CD8-positive, alpha-beta memory T cell (primary cell): ENCODE data around the gene SPTBN2. TPM values are rescaled to one million over a fixed set of nuclear protein-coding genes. Genes with fewer than 3 reads are reported as not detected.

ENCODE experiments used
- CTCF ChIA-PET: fragments of 350-600 bp; sonication (Branson Sonifier 250); formaldehyde crosslinking; loops from one replicate; lab custom pipeline; 2021; ENCODE audit warnings: antibody characterized with exemption; lab: Charles Lee
- POLR2A ChIA-PET: fragments of 350-600 bp; sonication (Branson Sonifier 250); formaldehyde crosslinking; loops from one replicate; lab custom pipeline; 2021; ENCODE audit warnings: antibody characterized with exemption; lab: Charles Lee
- DNase-seq, 5 donors: peaks; one replicate each; pipeline versions ENCODE4 v3.0.0 to v3.0.0-alpha.2; 2020 to 2022; ENCODE audit warnings: mixed read lengths in 1 of 5
- H3K27ac ChIP-seq: one replicate; pipeline ENCODE4 v1.7.0; 2013; ENCODE audit warnings: low read depth, mild to moderate bottlenecking, low read length, moderate library complexity
- H3K27me3 ChIP-seq: 2 replicates; pipeline ENCODE4 v1.7.0; 2013; ENCODE audit warnings: low read length, mild to moderate bottlenecking; ENCODE audit not compliant: insufficient read depth, poor library complexity, severe bottlenecking
- H3K36me3 ChIP-seq: 2 replicates; pipeline ENCODE4 v1.7.0; 2013; ENCODE audit warnings: mild to moderate bottlenecking, low read length, moderate library complexity; ENCODE audit not compliant: insufficient read depth
- H3K4me1 ChIP-seq: 2 replicates; pipeline ENCODE4 v1.7.0; 2013; ENCODE audit warnings: mild to moderate bottlenecking, low read length, moderate library complexity; ENCODE audit not compliant: insufficient read depth
- H3K4me3 ChIP-seq: 2 replicates; pipeline ENCODE4 v1.7.0; 2013; ENCODE audit warnings: mild to moderate bottlenecking, low read length
- H3K9me3 ChIP-seq: 2 replicates; pipeline ENCODE4 v1.7.0; 2013; ENCODE audit warnings: mild to moderate bottlenecking, low read length
- H3K27ac Mint-ChIP-seq, 8 donors: one replicate each; pipeline ENCODE4 v1.8.0; 2020 to 2021; ENCODE audit warnings: mixed read lengths in 8 of 8, mild to moderate bottlenecking in 6 of 8, inconsistent platforms in 3 of 8, moderate library complexity in 3 of 8
- H3K27me3 Mint-ChIP-seq, 2 donors: one replicate each; pipeline ENCODE4 v1.8.0; 2020 to 2021; ENCODE audit warnings: mixed read lengths in 2 of 2, mild to moderate bottlenecking in 1 of 2, moderate library complexity in 1 of 2
- H3K36me3 Mint-ChIP-seq, 3 donors: one replicate each; pipeline ENCODE4 v1.8.0; 2020 to 2021; ENCODE audit warnings: mixed read lengths in 3 of 3, inconsistent platforms in 1 of 3, mild to moderate bottlenecking in 1 of 3
- H3K4me1 Mint-ChIP-seq, 3 donors: one replicate each; pipeline ENCODE4 v1.8.0; 2020 to 2021; ENCODE audit warnings: mixed read lengths in 3 of 3, inconsistent platforms in 1 of 3, mild to moderate bottlenecking in 1 of 3
- H3K4me3 Mint-ChIP-seq, 7 donors: one replicate each; pipeline ENCODE4 v1.8.0; 2020 to 2021; ENCODE audit warnings: mixed read lengths in 7 of 7, mild to moderate bottlenecking in 6 of 7, moderate library complexity in 4 of 7, inconsistent platforms in 2 of 7
- H3K9me3 Mint-ChIP-seq, 5 donors: one replicate each; pipeline ENCODE4 v1.8.0; 2020 to 2022; ENCODE audit warnings: mixed read lengths in 5 of 5, mild to moderate bottlenecking in 3 of 5, moderate library complexity in 2 of 5, inconsistent platforms in 1 of 5
- polyA plus RNA-seq: library from polyadenylated mRNA; unstranded; fragments of 300-500 nt; fragmentation: Illumina TruSeq; gene quantifications from one replicate; pipeline ENCODE4 v1.2.3, GENCODE V29; 2021
- total RNA-seq, 2 experiments: library from RNA; stranded (reverse); gene quantifications; one replicate each; pipeline ENCODE4 v1.2.3, GENCODE V29; 2021

SPTBN2 gene
- total and polyA plus RNA-seq, 3 experiments from 2014 or later: 0.81 to 0.84 TPM; not detected in 1

DNA sequence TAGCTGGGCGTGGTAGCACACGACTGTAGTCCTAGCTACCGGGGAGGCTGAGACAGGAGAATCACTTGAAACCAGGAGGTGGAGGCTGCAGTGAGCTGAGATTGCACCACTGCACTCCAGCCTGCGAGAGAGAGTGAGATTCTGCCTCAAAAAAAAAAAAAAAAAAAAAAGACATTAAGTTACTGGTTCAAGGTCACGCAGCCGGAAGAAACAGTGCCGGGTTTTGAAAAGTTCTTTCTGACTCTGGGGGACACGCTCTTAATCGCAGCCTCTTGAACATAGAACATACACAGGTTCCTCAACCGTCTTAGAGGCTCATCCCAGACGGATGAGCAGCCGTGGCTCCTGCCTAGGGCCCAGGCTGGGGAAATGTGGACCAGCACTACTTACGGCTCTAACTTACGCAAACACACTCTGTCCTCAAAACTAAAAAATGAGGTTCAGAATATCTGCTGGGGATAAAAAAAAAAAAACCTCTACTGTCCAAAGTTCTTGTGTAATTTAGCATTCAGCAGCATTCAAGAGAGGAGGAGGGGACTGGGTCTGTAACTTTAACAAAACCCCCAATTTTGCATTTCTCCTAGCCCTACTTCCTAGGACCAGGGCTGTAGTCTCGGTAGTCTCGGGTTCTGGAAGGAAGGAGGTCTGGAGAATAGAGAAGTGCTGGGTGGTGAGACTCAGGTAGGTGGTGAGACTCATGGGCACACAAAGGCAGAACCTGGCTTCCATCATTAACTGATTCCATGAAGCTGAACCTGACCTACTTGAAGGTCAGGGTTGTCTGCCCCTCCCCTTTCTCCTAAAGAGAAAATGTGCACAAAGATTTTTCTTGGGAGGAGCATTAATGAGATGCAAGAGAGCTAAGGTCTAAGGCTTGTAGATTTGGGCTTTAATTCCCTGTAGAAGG lies 6.0 kb downstream of the SPTBN2 start:
- peaks cover 30 to 72% of the 10 kb centered on the region in 2 donors for H3K27me3 Mint-ChIP-seq
- Histone ChIP-seq H3K4me3 (no peak overlapping the region), H3K27me3 (peaks cover 25% of the 10 kb centered on the region), H3K27ac (no peak overlapping the region), H3K4me1 (peaks cover 7% of the 10 kb centered on the region), H3K36me3 (no peaks in the 10 kb centered on the region), H3K9me3 (no peaks in the 10 kb centered on the region)
- H3K36me3 Mint-ChIP-seq: peaks cover 0 to 2% (median 0%) of the 10 kb centered on the region in 3 donors
- peak overlapping the region in 1 of 7 donors; percentile 41 for H3K4me3 Mint-ChIP-seq
- no peaks in the 10 kb centered on the region for H3K9me3 Mint-ChIP-seq
- ChIA-PET POLR2A (no interaction called here), CTCF (interaction anchor here (1.2 kb wide), 1 partner anchor 29 kb away, joined by 3 read pairs; no protein-coding TSS in a partner anchor)
- H3K27ac Mint-ChIP-seq: no peak overlapping the region
- peaks cover 10 to 20% (median 12%) of the 10 kb centered on the region in 3 donors for H3K4me1 Mint-ChIP-seq
- DNase-seq: no peak

DNA sequence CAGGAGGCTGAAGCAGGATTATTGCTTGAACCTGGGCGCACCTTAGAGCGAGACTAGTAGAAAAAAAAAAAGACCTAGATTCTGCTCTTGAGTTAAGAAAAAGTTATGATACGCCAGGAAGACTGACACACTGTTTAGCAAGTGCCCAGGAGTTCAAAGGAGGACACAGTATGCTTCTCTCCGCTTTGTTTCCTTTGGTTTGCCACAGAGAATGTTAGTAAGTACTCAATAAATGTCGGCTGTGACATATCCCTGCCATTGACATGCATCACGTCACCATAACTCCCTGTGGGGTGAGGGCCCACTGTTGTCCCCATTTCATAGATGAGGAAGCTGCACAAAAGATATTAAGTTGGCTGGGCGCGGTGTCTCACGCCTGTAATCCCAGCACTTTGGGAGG lies 7.1 kb downstream of the SPTBN2 start:
- Histone ChIP-seq H3K36me3 (no peaks in the 10 kb centered on the region), H3K27me3 (peaks cover 20% of the 10 kb centered on the region), H3K27ac (no peak overlapping the region), H3K4me3 (no peak overlapping the region), H3K4me1 (peaks cover 4% of the 10 kb centered on the region), H3K9me3 (no peaks in the 10 kb centered on the region)
- no peaks in the 10 kb centered on the region for H3K9me3 Mint-ChIP-seq
- peaks cover 0 to 2% (median 0%) of the 10 kb centered on the region in 3 donors for H3K36me3 Mint-ChIP-seq
- no peak for DNase-seq
- peaks cover 27 to 75% of the 10 kb centered on the region in 2 donors for H3K27me3 Mint-ChIP-seq
- CTCF ChIA-PET: no interaction called here
- POLR2A ChIA-PET: no interaction called here
- no peak overlapping the region for H3K4me3 Mint-ChIP-seq
- peaks cover 7 to 14% (median 8%) of the 10 kb centered on the region in 3 donors for H3K4me1 Mint-ChIP-seq
- no peak overlapping the region for H3K27ac Mint-ChIP-seq

DNA sequence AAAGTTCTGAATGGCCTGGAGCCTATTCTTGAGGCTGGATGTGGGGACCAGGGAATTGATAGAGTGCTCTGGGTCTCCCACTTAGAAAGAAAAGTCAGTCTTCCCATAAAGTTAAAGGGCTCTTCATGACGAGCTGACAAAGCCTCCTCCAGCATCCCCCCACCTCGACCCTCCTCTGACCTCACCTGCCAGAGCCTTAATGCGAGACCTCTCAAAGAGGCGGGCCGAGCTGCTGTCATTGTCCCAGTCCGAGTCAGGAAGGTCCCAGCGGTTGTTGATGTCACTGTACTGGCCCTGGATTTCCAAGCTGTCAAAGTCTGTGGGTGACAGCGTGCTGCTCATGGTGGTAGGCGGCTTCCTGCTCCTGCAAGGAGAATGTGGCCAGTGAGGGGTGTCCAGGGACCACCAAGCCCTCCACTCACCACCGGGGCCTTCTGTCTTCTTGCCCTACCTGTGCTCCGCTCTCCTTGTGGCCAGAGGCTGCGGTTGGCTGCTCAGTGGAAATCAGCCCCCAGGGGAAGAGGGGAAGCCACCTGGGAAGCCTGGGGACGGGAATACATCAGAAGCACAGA lies 8.0 kb downstream of the SPTBN2 start:
- Mint-ChIP-seq H3K4me1 (peaks cover 0 to 8% (median 3%) of the 10 kb centered on the region in 3 donors), H3K9me3 (no peaks in the 10 kb centered on the region), H3K27me3 (peaks cover 18 to 67% of the 10 kb centered on the region in 2 donors), H3K27ac (peak overlapping the region in 1 of 8 donors; percentile 38), H3K36me3 (peaks cover 0 to 2% (median 0%) of the 10 kb centered on the region in 3 donors), H3K4me3 (no peak overlapping the region)
- ChIA-PET POLR2A (no interaction called here), CTCF (no interaction called here)
- Histone ChIP-seq H3K27ac (no peak overlapping the region), H3K4me1 (no peaks in the 10 kb centered on the region), H3K9me3 (no peaks in the 10 kb centered on the region), H3K27me3 (peaks cover 11% of the 10 kb centered on the region), H3K36me3 (no peaks in the 10 kb centered on the region), H3K4me3 (no peak overlapping the region)
- peak in 1 of 5 donors; percentile 40 for DNase-seq

DNA sequence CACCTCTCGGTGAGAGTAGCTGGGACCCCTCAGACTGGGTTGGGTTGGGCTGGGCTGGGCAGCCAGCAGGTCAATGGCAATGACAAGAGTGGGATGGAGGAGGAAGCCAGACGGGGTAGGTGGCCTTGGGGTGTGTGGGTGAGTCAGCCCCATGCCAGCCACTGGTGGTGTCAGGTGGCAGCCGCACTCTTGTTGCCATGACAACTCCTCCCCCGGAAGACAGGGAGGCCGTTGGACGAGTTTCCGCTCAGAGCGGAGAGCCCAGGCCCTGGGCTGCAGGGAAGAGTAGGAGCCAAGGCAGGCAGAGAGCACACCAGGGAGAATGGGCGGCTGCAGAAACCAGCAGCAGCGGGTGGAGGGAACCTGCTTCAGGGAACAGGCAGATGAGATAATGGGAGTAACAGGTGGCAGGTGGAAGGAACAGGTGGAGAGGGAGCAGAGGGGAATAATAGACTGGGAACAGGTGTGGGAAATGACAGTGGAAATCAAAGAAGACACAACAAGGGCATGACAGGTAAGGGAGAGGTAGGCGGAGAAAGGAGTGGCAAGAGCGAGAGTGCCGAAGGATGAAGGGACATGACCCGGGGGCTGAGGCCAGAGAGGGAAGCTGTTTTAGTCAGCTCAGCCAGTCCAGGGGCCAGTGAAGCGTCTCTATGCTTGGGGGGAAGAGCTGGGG lies 8.7 kb downstream of the SPTBN2 start:
- Mint-ChIP-seq H3K4me1 (peaks cover 0 to 8% (median 3%) of the 10 kb centered on the region in 3 donors), H3K27me3 (peaks cover 13 to 65% of the 10 kb centered on the region in 2 donors), H3K27ac (no peak overlapping the region), H3K36me3 (peaks cover 0 to 2% (median 0%) of the 10 kb centered on the region in 3 donors), H3K9me3 (no peaks in the 10 kb centered on the region), H3K4me3 (no peak overlapping the region)
- DNase-seq: peak in 1 of 5 donors; percentile 49
- Histone ChIP-seq H3K27me3 (peaks cover 4% of the 10 kb centered on the region), H3K27ac (no peak overlapping the region), H3K4me1 (no peaks in the 10 kb centered on the region), H3K36me3 (no peaks in the 10 kb centered on the region), H3K9me3 (no peaks in the 10 kb centered on the region), H3K4me3 (no peak overlapping the region)
- POLR2A ChIA-PET: interaction anchor here (0.6 kb wide), 1 partner anchor 525 kb away, joined by 3 read pairs; no protein-coding TSS in a partner anchor
- CTCF ChIA-PET: no interaction called here

DNA sequence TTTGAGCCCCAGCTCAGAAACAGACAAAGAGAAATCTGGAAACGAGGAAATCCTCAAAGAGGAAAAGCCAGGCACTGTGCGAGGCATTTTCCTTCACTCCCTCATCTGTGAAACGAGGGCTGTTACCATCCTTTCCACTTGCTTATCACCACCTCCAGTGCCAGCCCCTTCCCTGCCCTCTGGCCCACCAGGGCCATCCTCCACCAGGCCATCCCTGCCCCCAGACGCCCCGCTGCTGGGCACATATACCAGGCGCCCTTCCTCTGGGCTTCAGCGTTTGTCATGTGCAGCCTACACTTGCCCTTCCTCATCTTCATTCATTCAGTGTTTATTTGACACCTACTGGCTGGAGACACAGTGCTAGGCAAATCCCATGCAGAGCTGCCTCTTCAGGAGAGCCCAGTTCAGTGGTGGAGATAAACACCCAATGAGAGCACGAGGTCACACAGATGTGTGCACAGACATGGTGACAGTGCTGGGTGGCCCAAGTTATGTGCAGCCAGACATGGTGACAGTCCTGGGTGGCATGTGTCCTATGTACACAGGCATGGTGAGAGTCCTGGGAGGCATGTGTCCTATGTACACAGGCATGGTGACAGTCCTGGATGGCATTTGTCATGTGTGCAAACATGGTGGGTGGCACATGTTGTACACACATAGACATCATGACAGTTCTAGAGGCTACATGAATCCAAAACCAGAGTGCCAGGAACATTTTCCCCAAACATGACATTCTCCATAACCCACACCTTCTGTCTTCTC lies 9.7 kb downstream of the SPTBN2 start:
- Mint-ChIP-seq H3K4me1 (peaks cover 0 to 8% (median 3%) of the 10 kb centered on the region in 3 donors), H3K4me3 (no peak overlapping the region), H3K27me3 (peaks cover 11 to 59% of the 10 kb centered on the region in 2 donors), H3K27ac (no peak overlapping the region), H3K9me3 (no peaks in the 10 kb centered on the region), H3K36me3 (peaks cover 0 to 2% (median 0%) of the 10 kb centered on the region in 3 donors)
- H3K36me3 ChIP-seq: no peaks in the 10 kb centered on the region
- peaks cover 3% of the 10 kb centered on the region for H3K27me3 ChIP-seq
- no peak overlapping the region for H3K27ac ChIP-seq
- no peaks in the 10 kb centered on the region for H3K4me1 ChIP-seq
- peak in 1 of 5 donors; percentile 38 for DNase-seq
- ChIA-PET CTCF (no interaction called here), POLR2A (interaction anchor here (0.6 kb wide), 1 partner anchor 526 kb away, joined by 3 read pairs; no protein-coding TSS in a partner anchor)
- H3K9me3 ChIP-seq: no peaks in the 10 kb centered on the region
- H3K4me3 ChIP-seq: no peak overlapping the region

DNA sequence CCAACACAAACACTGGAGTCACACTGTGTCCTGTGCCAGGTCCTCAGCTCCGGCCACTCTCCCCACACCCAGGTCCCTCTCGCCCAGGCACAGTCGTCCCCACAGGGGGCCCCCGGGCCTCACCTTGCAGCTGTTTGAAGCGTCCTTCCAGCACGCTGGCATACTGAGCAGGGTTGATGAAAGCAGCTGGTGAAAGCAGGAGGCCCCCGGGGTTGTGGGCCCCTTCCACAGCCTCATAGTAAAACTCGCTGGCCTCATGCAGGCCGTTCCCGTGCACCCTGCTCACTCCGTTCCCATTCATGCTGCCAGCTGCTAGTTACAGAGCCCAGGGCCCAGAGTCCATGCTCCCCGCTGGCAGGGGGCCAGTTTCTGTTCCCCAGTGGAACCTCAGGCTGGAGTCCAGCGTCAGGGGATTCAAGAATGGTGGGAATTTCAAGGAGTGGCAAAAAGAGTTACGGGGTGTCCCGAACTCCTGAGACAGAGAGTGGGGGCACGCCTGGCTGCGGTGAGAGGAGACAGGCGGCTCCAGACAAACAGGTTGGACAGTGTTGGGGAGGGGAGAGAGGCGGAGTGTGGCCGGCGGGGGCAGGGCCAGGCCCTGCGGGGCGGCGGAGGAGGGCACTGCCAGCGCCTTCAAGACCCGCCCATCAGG lies 10.6 kb downstream of the SPTBN2 start:
- H3K9me3 Mint-ChIP-seq: no peaks in the 10 kb centered on the region
- ChIA-PET POLR2A (no interaction called here), CTCF (interaction anchor here (0.9 kb wide), 1 partner anchor 10 kb away, joined by 3 read pairs; no protein-coding TSS in a partner anchor)
- no peaks in the 10 kb centered on the region for H3K9me3 ChIP-seq
- no peaks in the 10 kb centered on the region for H3K4me1 ChIP-seq
- no peak overlapping the region for H3K27ac ChIP-seq
- peaks cover 0 to 8% (median 3%) of the 10 kb centered on the region in 3 donors for H3K4me1 Mint-ChIP-seq
- H3K36me3 Mint-ChIP-seq: peaks cover 0 to 2% (median 0%) of the 10 kb centered on the region in 3 donors
- DNase-seq: peak in 1 of 5 donors; percentile 26
- no peak overlapping the region for H3K4me3 ChIP-seq
- peaks cover 3% of the 10 kb centered on the region for H3K27me3 ChIP-seq
- peaks cover 17 to 61% of the 10 kb centered on the region in 2 donors for H3K27me3 Mint-ChIP-seq
- H3K4me3 Mint-ChIP-seq: no peak overlapping the region
- no peaks in the 10 kb centered on the region for H3K36me3 ChIP-seq
- H3K27ac Mint-ChIP-seq: no peak overlapping the region

DNA sequence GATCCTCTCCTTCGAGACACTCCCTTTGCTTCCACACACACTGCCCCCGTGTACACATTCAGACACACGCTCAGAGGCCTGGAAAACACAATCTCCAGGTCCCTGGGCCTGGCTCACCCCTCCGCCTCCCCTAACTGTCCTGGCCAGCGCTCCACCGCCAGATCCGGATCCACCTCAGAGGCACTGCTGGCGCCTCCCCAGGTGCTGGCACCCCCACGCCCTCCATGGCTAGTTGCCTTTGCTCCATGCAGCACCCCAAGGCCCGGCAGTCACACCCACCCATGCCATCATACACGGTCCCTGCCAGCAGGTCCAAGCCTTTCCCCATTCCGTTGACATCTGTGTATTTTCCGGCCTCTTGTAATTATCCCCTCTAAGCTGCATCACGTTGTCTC lies 11.1 kb downstream of the SPTBN2 start:
- DNase-seq: peak in 1 of 5 donors; percentile 40

More for the DNA sequence above, 11.1 kb downstream of the SPTBN2 start:
- H3K27me3 ChIP-seq: peaks cover 3% of the 10 kb centered on the region
- Mint-ChIP-seq H3K27me3 (peaks cover 19 to 59% of the 10 kb centered on the region in 2 donors), H3K9me3 (no peaks in the 10 kb centered on the region), H3K4me1 (peaks cover 0 to 8% (median 3%) of the 10 kb centered on the region in 3 donors), H3K27ac (no peak overlapping the region), H3K4me3 (no peak overlapping the region), H3K36me3 (peaks cover 0 to 1% (median 0%) of the 10 kb centered on the region in 3 donors)
- ChIA-PET CTCF (interaction anchor here (0.9 kb wide), 1 partner anchor 10 kb away, joined by 3 read pairs; no protein-coding TSS in a partner anchor), POLR2A (no interaction called here)
- H3K4me1 ChIP-seq: no peaks in the 10 kb centered on the region
- H3K4me3 ChIP-seq: no peak overlapping the region
- H3K36me3 ChIP-seq: no peaks in the 10 kb centered on the region
- H3K27ac ChIP-seq: no peak overlapping the region
- H3K9me3 ChIP-seq: no peaks in the 10 kb centered on the region
